Activated T-cell treated with anti-CD3 and anti-CD28 coated beads, Interleukin-2, amount 50 U/mL, for 48 hours (primary cell): ENCODE data around the gene MUSTN1.
A peak's percentile ranks its signal among the peaks of the same experiment; 100 is the strongest.

Experiments used
- DNase-seq, 2 experiments: peaks; one replicate each; pipeline ENCODE4 v3.0.0-alpha.2; 2020

Gene MUSTN1

DNA sequence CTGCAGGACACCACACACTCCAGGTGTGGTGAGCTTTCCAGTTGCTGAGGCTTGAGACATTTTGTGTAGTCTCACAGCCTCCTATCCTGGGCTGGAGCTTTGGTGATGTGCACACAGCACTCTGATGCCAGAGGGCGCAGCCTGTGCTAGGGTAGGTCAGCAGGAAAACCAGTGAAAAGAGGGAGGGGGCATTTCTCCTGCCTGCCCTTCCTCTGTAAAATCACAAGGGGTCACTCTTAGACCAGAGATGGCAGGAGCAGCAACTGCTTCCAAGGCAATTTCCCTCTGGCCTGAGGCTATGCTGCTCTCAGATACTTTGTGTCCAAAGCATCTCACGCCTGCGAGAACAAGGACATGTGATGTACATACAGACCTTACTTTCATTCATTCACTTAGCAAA lies 16.5 kb upstream of the MUSTN1 start:
- peak; percentile 45 to 57 for DNase-seq

DNA sequence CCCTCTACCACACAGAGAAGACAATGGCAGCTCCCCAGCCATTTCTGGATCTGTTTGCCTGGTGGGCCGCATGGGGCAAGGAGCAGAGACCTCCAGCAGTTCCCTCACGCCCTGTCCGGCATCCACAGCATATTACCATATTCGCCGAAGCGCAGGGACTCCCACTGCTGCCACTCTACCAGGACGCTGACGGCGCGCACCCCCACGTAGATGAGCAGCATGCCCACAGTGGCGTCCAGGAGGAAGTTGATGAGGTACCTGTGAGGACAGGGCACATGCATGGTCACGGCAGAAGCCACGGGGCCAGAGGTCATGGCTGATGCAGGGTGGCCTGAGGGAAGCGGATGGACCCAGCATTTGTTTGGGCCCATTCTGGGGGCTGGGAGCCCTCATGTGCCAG lies 14.8 kb upstream of the MUSTN1 start:
- DNase-seq, result no peak

DNA sequence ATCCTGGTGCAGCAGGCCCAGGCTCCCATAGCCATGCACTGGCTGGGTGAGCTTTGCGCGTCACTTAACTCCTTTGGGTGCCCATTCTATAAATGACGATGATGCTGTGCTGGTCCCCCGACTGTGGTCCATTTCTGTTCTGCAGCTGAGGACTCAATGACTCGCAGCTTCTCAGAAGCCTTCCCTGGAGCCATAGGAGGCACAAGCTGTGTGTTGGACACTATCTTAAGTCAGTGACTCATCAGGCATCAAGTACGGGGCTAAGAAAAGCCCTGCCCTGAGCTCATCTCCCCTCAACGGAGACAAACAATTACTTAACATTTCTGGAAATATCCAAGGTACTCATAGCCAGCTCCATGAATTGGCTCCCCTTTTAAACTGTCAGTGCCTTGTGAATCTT lies 13.8 kb upstream of the MUSTN1 start:
- no peak for DNase-seq

DNA sequence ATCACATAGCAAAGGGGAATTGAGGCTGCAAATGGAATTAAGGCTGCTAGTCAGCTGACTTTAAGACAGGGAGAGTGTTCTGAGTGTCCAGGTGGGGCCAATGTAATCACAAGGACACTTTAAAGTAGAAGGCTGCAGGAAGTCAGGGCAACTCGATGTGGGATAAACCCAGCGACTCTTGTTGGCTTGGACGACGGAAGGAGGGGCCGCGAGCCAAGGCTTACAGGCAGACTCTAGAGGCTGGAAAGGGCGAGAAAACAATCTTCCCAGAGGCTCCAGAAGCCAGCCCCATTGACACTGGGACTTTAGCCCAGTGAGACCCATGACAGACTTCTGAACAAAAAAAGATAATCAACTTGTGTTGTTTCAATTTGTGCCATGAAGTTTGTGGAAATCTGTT lies 12.9 kb upstream of the MUSTN1 start:
- no peak for DNase-seq

DNA sequence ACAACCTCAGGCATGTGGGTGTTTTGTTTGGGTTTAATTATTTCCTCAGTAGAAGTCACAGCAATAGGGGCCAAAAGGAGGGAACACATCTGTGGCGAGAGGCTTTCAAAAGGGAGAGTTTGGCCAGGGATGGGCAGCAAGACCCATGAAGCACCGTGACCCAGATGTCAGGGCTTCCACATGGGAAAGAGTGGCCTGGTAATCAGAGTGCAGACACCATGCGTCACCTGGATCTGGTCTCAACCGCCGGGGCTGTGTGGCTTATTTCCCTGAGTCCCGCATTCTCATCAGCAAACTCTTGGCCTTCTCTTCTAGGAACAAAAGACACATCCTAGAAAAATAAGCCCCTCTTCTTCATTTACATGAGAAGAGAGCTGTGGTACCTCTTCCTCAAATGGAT lies 12.4 kb upstream of the MUSTN1 start:
- DNase-seq, result no peak

DNA sequence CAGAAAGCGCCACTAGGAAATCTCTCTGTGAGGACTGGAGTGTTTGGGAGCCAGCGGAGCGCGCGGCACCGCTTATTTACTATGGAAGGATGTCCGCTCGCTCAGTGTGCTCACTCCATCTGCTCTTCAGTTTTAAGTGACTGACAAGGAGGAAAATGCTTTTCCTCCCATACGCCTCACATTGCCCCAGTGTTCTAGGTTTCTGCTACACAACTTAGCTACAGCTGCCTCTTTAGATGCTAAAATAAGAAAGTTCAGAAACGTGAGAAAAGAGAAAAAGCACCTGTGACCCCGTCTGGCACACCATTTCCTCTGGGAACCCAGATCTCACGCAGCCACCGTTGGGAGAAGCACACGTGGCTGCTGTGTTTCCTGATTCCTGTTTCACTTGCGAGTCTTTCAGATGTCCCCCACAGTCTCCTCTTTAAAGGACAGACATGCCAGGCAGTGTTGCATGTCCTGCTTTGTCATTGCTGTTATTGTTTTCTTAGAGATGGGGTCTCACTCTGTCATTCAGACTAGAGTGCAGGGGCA lies 11.7 kb upstream of the MUSTN1 start:
- DNase-seq, result no peak

DNA sequence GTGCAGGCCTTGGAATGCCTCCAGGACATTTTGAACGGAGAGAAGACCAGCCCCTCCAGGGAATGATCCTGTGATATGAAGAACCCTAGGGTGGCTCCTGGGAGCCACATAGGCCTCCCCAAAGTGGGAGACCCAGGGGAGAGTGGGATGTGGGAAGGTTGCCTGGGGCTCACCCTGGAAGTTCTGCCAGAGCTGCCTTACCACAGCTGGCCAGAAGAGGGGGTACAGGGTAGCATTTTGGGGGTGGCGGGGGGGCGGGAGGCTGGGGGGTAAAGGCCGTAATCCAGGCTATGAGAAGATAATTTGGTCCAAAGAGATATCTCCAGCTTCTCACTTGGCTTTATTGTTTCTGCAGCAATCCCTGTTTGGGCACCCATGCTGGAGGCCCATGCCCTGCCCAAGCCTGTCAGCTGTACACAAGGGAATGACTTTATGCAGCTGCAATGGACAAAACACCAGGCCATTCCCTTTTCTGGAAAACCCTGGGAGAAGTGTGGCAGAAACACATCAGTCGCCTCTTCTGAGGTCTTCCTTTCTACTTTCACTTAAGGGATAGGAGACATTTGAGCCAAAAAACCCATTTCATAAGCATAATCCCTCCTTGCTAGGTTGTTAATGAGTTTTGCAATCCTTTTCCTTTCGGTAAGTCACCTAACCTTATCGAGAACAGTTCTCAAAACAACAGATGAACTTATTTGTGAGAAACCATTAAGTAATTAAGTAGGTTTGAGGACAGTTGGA lies 11.0 kb upstream of the MUSTN1 start:
- peak; percentile 53 to 54 for DNase-seq

DNA sequence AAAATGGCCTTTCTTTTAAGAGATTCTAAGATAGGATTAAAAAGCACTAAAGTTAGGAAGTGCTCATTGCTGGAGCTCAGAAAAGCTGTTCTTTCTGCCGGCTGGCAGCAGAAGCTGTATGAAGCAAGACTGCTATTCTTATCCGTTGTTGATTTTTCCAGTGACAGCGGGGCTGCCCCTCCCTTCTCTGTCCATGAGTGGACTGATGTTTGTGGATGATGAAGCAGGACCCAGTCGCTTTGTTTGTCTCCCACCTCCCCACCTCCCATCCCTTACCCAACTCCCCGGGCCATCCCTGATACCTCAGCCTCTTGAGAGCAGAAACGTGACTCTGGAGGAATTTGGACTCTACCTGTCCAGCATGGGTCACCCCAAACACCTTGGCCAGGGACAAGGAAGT lies 10.3 kb upstream of the MUSTN1 start:
- DNase-seq, result no peak

DNA sequence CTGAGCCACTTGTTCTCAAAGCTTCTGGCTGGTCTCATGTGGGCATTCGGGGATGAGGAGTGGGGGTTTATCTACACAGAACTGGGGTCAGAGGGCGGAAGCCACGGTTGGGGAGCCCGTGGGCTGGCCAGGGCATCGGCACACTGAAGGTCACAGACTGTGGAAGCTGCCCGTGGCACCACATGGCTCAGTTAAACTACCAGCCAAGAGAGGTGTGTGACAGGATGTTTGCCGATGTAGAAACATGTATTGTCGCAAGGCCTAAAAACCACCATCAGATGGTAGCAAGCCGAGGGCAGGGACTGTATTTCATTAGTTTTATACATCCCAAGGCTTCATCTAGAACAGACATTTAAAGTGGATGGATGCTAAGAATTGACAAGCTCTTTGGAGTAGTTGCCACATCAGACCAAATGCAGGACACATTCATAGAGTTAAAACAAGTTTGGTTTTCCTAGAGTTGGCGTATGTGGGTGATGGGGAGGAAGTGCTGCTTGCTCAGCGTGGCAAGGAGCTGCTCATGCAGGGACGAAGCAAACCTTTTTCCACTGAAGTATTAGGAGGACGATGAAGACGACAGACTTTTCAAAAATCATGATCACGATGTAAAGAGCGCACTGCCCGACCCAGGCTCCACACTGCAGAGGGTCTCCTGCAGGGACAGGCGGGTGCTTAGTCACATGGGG lies 9.6 kb upstream of the MUSTN1 start:
- DNase-seq, result no peak

DNA sequence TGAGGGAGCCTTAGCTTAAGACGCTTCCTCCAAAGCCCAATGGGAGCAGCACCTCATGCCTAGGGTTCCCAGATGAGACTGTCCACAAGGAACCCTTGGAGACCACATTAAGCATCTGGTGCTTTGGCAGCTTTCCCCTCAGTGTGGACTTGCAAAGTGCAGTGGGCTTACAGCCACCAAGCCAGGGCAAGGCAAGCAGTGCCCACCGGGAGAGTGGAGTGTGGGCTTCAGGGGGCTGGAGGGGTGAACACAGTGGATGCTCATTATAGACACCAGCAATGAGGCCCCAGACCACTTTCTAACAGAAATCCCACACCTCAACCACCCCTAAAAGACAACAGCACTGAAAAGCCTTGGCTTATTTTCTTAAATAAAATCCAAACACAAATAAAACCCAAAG lies 9.1 kb upstream of the MUSTN1 start:
- DNase-seq, result no peak

DNA sequence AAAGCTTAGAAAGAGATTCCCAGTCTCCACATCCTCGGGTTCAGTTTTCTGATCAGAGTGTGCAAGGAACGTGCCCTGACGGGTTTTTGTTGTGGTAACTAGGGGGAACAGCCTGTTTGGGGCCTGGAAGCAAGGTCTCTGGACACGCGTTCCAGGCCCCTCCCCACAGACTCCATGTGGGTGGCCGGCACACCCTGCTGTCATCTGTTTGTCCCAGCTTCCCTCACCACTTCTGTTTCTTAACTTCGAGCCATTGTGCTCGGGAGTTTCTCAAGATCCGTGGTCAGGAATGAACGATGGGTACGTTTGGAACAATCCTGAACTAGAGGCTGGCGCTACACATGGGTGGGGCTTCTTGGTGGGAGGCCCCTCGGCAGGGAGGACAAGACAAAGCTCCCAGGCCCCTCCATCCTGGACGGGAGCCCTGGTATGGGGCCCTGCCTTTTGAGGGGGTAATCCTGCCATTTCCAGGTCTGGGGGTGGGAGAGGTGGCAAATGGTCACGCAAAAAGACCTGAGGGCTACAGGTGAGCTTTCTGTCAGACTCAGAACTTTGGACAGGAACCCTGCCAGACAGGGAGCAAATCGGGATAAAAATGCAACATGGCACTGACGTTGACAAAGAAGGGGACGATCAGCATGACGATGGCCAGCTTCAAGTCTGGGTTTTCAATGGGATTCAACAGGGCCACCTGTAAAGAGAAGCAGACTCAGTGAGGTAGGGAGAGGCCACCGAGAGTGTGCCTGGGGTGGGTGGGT lies 8.5 kb upstream of the MUSTN1 start:
- DNase-seq, result no peak

DNA sequence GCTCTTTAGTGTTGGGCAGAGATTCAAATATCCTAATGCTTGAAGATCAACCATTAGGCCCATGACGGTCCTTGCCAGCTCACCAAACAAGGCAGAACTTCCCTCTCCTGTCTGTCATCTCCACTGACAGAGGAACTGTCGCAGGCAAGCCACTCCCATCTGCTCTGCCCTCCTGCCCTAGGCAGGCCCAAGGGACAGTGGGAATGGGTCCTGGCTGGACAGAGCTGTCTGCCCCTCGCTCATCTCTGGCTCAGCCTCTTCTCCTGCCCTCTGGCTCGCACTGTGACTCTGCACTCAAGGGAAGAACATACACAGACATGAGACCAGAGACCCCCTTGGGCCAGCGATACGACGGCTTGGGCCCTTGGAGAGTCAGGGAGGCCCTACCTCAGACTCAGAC lies 7.6 kb upstream of the MUSTN1 start:
- DNase-seq, result no peak

DNA sequence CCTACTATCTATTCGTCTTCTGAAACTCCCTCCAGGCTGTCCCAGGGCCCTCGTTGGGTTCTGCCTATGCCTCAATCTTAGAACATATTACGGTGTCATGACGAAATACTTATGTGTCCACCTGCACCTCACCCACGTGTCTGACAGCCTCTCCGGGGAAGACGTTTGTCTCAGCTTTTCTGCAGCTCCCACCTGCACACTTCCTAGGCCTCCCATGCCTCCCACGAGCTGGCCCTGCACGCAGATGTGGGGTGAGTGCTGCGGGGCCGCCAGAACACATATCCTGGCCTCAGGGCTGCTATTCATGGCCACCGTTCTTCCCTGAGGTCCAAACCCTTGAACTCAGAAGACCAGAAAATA lies 7.1 kb upstream of the MUSTN1 start:
- no peak for DNase-seq

DNA sequence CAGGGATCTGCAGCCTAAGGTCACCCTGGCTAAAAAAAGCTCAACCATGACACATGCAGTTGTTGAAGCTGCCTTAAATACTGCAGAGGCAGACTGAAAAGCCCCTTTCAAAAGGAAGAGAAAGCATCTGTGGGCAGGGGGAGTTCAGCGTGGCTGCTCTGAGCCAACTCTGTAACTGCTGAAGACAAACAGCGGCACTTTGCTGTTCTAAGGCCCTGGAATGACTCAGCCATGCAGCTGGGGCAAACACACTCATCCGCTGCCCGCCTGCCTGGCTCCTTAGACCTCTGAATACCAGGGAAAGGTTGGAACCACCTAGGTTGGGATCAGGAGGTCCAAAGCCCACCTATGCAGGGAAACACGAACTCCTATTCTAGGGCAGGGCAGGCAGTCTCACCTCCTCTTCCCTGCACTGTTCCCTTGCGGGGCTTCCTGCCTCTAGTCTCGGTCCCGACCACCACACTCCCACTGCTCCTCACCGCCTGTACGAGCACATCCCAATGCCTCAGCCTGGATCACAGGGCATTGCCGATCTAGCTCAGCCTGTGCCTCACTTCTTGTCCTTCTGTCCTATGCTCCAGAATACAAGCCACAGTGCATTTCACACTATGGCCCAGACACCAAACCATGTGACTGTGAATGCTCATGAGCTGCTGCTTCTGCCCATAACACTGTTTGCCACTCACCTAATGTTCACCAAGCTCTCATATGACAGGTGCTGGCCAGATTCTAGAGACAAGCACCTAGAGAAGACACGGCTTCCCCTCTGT lies 6.6 kb upstream of the MUSTN1 start:
- DNase-seq, result no peak

DNA sequence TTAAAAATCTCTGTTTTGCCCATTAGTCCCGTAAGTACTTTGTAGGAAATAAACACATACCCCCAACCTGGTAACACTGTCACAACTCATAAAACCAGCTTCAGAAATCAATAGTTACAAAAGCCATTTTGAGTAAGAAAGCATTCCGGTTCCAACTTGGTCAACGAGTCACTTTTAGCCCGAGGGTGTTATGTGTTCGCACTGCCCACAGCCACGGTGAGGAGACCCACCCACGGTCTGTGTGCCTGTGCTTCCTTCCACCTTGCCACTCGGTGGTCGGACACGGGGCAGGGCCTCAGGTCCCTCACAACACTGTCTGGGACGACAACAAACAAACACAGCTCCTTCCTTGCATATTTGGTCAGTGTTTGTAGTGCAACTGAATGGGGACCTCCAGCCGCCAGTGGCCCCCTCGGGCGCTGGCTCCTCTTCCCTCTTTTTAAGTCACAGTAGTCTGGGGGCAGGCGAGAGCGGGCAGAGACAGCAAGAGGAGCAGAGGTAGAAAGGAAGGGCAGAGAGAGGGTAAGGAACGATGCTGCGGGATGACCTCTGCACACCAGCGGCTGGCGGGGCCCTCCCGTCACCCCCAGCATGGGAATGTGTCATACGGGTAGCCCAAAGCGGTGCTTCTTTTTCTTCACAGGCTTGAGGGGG lies 5.2 kb upstream of the MUSTN1 start:
- no peak for DNase-seq

DNA sequence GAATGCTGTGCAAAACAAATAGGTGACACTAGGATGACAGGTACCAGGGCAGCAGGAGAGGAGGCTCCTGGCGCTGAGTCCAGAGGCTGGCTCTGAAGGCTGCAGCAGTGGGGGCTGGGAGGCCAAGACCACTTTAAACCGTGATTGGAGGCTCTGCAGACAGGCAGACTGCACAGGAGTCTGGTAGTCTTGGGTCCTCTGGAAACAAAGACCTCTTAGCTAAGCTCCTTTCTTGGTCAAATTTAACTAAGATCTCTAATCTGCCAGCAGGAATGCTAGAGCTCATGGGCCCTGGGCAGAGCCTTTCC lies 4.4 kb upstream of the MUSTN1 start:
- no peak for DNase-seq

DNA sequence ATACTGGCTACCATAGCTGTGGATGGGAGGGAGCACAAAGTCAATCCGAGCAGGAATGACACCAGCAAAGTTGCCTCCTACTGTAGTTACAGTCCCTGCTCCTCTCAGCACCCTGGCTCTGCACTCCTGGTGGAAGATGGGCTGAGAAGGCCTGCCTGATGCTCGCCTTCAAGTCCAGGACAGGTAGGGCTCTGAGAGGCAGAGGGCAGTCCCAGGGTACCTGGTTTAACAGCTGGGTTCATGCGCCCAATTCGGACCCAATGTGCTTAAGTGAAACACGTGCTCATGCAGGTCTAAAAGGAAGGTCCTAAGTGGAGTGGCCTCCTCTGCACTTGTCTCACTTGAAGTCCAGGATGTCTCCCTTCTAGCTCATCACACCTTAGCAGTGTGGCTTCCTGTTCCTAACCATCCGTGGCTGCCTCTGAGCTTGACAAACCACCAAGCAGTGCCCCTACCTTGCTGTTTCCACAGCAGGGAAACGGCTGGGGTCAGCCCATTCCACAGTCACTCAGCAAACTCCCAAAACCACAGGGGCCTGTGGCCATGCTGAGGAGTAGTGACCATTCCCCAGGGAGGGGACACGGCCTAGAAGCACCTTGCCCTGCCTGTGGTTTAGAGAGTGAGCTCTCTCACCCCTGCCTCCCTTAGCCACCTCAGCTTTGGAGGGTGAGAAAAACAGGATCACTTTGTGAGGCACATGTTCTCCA lies 3.9 kb upstream of the MUSTN1 start:
- no peak for DNase-seq

DNA sequence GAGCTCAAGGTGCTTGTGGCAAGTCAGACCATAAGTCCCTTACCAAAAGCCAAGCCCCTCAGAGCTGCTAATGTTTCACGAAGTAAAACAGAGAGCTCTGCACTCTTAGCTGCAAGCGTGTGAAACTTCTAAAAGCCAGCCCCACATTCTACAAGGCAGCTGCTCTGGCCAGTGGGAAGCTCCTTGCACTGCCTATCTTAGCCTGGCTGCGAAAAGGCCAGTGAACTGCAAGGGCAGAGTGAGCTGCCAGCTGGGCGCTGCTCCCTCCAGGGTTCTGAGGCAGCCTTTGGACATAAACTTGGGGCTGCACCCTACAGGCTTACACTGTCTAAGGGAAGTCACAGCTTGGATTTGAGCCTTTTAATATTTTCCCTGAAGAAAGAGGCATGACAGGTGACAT lies 2.2 kb upstream of the MUSTN1 start:
- no peak for DNase-seq

DNA sequence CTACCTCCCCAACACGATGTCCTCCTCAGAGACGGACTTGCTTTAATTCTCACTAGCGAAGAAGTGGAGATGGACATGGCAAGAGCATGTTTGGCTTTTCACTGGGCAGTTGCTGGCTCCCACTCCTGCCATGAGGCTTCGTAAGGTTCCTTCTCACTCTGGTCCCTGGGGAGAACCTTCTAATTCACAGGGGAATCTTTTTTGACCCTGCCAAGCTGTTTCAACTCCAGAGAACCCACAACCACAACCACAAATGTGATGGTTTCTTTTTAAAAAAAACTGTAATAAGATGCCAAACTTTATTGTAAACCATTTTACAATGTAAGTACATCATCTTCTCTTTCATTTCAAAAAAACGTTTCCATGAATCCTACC lies 1.6 kb upstream of the MUSTN1 start:
- no peak for DNase-seq

DNA sequence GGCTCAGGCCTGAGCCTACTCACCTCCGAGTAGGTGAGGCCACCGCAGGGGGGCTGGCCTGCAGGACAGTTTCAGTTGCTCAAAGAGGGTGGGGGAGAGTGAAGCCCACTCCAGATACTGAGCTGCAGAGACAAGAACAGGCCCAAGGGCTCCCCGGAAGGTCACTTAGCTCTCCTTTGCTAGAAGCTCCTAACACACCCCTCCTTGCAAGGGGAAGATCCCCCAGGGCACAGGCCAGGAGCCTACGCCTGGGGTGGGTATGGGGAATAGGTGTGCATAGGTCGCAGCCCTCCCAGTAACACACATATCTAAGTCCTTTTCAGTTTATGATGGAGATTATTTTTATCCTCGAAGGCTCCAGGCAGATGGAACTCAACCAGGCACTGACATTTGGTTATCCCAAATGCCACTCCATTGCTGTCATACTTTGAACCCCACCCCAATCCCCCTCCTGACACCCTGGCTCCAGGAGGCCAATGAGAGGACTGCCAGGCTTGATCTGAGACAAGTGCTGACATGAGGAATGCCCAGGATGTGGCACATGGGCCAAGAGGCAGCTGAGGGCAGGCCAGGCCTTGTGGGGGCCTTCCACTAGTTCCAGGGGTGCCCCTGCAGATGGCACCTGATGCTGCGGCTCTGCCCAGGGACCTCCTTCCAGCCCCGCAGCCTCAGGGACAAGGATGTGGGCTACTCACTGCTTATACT lies 1.1 kb upstream of the MUSTN1 start:
- DNase-seq, result no peak

DNA sequence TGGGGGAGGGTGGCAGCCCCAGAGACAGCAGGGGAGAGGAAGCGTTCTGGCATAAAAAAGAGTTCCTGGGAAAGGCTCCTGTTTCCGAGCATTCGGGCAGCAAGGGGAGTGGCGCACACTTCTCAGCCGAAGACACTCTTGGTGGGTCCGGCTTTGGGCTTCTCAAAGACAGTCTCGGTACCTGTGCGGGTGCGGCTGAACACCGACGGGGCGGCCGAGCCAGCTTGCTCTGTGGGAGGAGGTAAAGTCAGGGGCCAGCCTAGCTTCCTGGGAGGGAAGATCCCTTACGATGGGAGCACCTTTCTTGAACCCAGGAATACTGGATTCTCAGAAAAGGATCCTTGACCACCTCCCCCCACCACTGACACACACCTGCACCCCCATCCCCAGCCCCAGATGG lies 1.6 kb downstream of the MUSTN1 start:
- DNase-seq, result no peak
